Smooth muscle cell of the brain vasculature (primary cell): ENCODE results near the gene NUDT8.
A peak's percentile ranks its signal among the peaks of the same experiment; 100 is the strongest.
"Not testable (repeated sequence)": the region's sequence is repeated elsewhere in the genome, so short reads cannot be mapped to it uniquely, and the experiment has no call there.

ENCODE experiments used
- DNase-seq: peaks from one replicate; pipeline ENCODE4 v3.0.0-alpha.2; 2012; ENCODE audit warnings: low read depth, low spot score

Gene NUDT8

DNA sequence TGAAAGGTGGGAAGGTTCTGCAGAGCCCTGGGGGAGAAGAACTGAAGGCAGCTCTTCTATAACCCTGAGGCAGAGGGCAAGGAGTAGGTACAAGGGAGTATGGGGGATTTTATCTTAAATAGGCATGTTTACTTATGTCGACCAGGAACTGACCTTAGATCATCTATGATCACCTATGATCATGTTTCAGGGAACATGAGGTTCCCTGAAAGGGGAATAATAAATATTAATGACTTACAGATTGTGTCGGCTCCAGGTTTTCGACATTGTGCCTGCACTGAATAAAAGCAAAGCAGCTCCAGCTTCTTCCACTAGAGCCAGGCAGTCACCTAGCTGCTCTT lies 36.2 kb downstream of the NUDT8 start:
- no peak for DNase-seq

DNA sequence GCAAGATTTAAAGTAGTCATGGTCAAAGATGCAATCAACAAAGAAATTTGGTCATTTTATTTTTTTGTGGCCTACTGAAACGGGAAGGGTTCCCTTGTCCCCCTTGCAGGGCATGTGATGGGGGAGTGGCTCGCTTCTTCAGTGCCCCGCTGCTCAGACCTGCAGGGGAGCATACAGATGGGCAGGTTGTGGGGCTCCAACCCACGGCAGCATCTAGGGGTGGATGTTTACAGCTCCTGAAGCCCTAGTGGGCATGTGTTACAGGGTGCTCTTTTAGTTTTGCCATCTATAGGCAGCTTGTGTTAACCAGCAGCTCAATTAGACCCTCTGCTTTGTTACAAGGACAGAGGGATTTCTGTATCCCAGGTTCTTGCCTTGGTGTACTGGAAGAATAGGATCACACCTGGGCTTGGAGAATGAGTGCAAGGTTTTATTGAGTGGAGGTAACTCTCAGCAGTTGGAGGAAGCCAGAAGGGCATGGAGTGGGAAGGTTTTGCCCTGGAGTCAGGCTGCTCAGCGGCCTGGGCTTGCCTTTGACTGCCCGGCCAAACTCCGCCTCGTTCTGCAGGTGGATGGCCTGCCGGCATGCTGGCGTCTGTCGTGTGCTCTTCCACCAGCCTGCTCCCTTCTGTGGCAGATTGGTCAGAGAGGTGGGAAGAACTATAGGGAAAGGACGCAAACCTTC lies 36.7 kb downstream of the NUDT8 start:
- no peak for DNase-seq

DNA sequence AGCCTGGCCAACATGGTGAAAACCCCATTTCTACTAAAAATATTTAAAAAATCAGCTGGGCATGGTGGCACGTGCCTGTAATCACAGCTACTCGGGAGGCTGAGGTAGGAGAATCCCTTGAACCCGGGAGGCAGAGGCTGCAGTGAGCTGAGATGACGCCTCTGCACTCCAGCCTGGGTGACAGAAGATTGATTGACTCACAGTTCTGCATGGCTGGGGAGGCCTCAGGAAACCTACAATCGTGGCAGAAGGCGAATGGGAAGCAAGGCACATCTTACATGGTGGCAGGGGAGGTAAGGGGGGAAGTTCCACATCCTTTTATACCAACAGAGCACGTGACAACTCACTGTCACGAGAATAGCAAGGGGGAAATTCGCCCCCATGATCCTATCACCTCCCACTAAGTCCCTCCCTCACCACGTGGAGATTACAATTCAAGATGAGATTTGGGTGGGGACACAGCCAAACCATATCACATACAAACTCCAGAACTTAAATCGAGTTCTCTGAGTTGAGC lies 40.8 kb downstream of the NUDT8 start:
- not testable (repeated sequence) for DNase-seq

DNA sequence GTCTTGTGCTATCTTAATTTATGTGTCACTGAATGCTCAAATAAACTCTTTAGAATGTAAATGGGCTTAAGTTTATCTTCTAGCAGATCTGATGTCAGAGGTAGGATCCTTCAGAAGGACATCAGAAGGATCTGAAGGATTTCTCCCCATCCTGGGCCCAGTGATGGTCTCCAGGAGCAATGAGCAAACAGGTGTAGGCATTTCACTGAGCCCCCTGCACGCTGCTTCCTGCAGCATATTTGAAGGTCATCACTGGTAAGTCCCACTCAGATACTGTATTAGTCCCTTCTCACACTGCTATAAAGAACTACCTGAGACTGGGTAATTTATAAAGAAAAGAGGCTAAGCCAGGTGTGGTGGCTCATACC lies 41.6 kb downstream of the NUDT8 start:
- DNase-seq, result no peak

DNA sequence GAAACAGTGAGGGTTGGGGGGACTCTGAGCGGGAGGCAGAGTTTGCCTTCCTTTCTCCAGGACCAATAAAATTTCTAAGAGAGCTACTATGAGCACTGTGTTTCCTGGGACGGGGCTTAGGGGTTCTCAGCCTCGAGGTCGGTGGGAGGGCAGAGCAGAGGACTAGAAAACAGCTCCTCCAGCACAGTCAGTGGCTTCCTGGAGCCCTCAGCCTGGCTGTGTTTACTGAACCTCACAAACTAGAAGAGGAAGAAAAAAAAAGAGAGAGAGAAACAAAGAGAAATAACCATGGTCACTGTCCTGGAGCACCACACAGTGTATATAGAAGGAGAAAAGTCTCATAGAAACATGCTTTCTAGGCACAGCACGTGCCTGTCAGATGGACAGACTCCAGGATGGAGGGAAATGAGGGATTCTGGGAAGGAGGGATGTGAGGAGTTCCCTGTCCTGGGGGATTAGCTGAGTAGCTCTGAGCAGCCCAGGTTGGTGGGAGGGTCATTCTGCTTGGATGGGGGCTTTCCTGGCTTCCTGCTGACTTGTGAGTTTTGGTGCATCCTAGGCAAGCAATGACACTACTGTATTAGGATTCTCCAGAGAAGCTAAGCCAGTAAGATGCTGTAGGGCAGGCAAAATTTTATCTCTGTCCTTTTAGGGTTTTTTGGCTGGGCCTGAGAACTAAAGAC lies 43.0 kb downstream of the NUDT8 start:
- DNase-seq, result no peak

DNA sequence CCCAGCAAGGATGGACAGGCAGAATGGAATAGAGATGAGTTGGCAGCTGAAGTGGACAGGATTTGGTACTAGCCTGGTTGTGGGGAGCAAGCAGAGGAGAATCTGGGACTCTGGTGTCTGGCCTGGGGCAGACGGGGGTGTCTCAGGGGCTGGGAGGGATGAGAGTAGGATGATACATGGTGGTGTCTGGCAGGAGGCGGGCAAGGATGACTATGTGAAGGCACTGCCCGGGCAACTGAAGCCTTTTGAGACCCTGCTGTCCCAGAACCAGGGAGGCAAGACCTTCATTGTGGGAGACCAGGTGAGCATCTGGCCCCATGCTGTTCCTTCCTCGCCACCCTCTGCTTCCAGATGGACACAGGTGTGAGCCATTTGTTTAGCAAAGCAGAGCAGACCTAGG lies 43.8 kb downstream of the NUDT8 start:
- DNase-seq, result no peak

DNA sequence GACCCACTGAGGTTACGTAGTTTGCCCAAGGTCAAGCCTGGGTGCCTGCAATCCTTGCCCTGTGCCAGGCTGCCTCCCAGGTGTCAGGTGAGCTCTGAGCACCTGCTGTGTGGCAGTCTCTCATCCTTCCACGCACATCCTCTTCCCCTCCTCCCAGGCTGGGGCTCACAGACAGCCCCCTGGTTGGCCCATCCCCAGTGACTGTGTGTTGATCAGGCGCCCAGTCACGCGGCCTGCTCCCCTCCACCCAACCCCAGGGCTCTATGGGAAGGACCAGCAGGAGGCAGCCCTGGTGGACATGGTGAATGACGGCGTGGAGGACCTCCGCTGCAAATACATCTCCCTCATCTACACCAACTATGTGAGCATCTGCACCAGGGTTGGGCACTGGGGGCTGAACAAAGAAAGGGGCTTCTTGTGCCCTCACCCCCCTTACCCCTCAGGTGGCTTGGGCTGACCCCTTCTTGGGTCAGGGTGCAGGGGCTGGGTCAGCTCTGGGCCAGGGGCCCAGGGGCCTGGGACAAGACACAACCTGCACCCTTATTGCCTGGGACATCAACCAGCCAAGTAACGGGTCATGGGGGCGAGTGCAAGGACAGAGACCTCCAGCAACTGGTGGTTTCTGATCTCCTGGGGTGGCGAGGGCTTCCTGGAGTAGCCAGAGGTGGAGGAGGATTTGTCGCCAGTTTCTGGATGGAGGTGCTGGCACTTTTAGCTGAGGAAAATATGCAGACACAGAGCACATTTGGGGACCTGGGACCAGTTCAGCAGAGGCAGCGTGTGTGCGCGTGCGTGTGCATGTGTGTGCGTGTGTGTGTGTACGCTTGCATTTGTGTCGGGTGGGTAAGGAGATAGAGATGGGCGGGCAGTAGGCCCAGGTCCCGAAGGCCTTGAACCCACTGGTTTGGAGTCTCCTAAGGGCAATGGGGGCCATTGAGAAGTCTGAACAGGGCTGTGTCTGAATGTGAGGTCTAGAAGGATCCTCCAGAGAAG lies 44.6 kb downstream of the NUDT8 start:
- no peak for DNase-seq

DNA sequence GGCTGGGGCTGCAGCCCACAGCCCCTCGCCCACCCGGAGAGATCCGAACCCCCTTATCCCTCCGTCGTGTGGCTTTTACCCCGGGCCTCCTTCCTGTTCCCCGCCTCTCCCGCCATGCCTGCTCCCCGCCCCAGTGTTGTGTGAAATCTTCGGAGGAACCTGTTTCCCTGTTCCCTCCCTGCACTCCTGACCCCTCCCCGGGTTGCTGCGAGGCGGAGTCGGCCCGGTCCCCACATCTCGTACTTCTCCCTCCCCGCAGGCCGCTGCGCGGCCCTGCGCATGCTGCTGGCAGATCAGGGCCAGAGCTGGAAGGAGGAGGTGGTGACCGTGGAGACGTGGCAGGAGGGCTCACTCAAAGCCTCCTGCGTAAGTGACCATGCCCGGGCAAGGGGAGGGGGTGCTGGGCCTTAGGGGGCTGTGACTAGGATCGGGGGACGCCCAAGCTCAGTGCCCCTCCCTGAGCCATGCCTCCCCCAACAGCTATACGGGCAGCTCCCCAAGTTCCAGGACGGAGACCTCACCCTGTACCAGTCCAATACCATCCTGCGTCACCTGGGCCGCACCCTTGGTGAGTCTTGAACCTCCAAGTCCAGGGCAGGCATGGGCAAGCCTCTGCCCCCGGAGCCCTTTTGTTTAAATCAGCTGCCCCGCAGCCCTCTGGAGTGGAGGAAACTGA lies 45.4 kb downstream of the NUDT8 start:
- no peak for DNase-seq

DNA sequence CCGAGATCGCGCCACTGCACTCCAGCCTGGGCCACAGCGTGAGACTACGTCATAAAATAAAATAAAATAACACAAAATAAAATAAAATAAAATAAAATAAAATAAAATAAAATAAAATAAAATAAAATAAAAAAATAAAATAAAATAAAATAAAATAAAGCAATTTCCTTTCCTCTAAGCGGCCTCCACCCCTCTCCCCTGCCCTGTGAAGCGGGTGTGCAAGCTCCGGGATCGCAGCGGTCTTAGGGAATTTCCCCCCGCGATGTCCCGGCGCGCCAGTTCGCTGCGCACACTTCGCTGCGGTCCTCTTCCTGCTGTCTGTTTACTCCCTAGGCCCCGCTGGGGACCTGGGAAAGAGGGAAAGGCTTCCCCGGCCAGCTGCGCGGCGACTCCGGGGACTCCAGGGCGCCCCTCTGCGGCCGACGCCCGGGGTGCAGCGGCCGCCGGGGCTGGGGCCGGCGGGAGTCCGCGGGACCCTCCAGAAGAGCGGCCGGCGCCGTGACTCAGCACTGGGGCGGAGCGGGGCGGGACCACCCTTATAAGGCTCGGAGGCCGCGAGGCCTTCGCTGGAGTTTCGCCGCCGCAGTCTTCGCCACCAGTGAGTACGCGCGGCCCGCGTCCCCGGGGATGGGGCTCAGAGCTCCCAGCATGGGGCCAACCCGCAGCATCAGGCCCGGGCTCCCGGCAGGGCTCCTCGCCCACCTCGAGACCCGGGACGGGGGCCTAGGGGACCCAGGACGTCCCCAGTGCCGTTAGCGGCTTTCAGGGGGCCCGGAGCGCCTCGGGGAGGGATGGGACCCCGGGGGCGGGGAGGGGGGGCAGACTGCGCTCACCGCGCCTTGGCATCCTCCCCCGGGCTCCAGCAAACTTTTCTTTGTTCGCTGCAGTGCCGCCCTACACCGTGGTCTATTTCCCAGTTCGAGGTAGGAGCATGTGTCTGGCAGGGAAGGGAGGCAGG lies 46.2 kb downstream of the NUDT8 start, which contains the start of gene GSTP1:
Gene GSTP1 (plus strand): TSS at position 566 of the 958 bp plus-strand sequence. CDS start 32 bp downstream, at position 598.
- peak; percentile 41 for DNase-seq

DNA sequence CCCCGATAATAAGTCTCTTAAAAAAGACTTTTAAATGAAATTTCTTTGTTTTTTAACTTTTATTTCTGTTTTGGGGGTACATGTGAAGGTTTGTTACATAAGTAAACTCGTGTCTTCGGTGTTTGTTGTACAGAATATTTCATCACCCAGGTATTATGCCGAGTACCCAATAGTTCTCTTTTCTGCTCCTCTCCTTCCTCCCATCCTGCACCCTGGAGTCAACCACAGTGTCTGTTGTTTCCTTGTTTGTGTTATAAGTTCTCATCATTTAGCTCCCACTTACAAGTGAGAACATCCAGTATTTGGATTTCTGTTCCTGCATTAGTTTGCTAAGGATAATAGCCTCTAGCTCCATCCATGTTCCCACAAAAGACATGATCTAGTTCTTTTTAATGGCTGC lies 47.7 kb downstream of the NUDT8 start:
- DNase-seq, result no peak

DNA sequence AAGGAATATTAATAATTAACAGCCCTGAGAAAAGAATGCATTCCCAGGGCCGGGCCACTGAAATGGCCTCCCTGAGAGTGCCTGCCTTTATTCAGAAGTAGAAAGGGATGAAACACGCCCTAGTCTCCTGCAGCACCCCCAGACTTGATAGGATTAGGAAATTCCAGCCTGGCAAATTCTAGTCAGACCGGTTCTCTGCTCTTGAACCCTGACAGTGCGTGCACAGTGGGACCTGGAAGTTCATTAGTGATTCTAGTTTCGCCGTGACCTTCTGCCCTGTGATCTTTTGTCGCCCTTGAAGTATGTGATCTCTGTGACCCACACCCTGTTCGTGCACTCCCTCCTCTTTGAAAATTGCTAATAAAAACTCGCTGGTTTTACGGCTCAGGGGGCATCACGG lies 48.3 kb downstream of the NUDT8 start:
- DNase-seq, result no peak

DNA sequence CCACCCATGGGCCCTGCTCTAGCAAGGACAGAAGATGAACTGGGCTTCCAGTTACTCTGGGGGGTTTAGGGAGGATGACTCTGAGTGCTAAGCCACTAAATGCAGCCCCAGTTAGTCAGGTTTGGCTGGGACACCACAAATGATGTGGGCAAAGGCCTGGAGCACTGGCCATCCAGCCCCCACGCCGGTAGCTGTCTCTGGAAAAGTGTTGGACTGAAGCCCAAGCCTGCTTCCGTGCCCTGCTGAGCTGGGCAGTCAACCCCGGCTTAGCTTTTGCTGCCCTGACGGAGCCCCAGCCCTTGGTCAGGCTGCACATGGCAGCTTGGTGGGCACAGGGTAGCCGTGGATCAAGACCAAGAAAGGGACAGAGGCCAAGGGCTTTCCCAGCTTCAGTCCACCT lies 51.8 kb downstream of the NUDT8 start:
- DNase-seq, result no peak
